HG02759 (cell line): ENCODE data around the gene TBX15.
"Not testable (repeated sequence)": the region's sequence is repeated elsewhere in the genome, so short reads cannot be mapped to it uniquely, and the experiment has no call there.

Source experiments
- ATAC-seq: cut with Tn5 transposase; IDR thresholded peaks from one replicate; pipeline ENCODE4 v1.9.1; 2021; ENCODE audit warnings: mild to moderate bottlenecking, moderate library complexity; ENCODE audit not compliant: unreplicated experiment

Gene TBX15

GRCh38 chr1:118928739-118929554 lies 59.2 kb downstream of the TBX15 start:
- no peak for ATAC-seq

- no peak for ATAC-seq
Observed at GRCh38 chr1:118927427-118928187, 60.5 kb downstream of the TBX15 start.

- no peak for ATAC-seq
Observed at GRCh38 chr1:118926261-118926660, 61.9 kb downstream of the TBX15 start.

GRCh38 chr1:118925651-118926050 lies 62.5 kb downstream of the TBX15 start:
- no peak for ATAC-seq

GRCh38 chr1:118923319-118923718 lies 64.8 kb downstream of the TBX15 start:
- ATAC-seq, result no peak

GRCh38 chr1:118921994-118922393 lies 66.1 kb downstream of the TBX15 start:
- no peak for ATAC-seq

GRCh38 chr1:118920124-118920717 lies 67.9 kb downstream of the TBX15 start:
- ATAC-seq, result no peak

- peak; percentile 1 for ATAC-seq
Observed at GRCh38 chr1:118918940-118919259, 69.2 kb downstream of the TBX15 start.

GRCh38 chr1:118918230-118918939 lies 69.8 kb downstream of the TBX15 start:
- ATAC-seq, result peak; percentile 65

- not testable (repeated sequence) for ATAC-seq
Observed at GRCh38 chr1:118916346-118916745, 71.8 kb downstream of the TBX15 start.

- ATAC-seq, result peak; percentile 66
Observed at GRCh38 chr1:118914379-118915161, 73.6 kb downstream of the TBX15 start.

- ATAC-seq, result no peak
Observed at GRCh38 chr1:118913818-118914217, 74.3 kb downstream of the TBX15 start.

GRCh38 chr1:118912574-118912973 lies 75.6 kb downstream of the TBX15 start:
- no peak for ATAC-seq

GRCh38 chr1:118911571-118911970 lies 76.6 kb downstream of the TBX15 start:
- ATAC-seq, result no peak

- no peak for ATAC-seq
Observed at GRCh38 chr1:118907466-118907865, 80.7 kb downstream of the TBX15 start.

- ATAC-seq, result no peak
Observed at GRCh38 chr1:118905671-118906070, 82.5 kb downstream of the TBX15 start.

GRCh38 chr1:118905196-118905595 lies 82.9 kb downstream of the TBX15 start:
- ATAC-seq, result no peak

GRCh38 chr1:118902711-118903191 lies 85.4 kb downstream of the TBX15 start:
- no peak for ATAC-seq

GRCh38 chr1:118902299-118902698 lies 85.8 kb downstream of the TBX15 start:
- ATAC-seq, result no peak
